GM08714 (cell line): ENCODE measurements around the gene ALK.
"Not testable (repeated sequence)": the region's sequence is repeated elsewhere in the genome, so short reads cannot be mapped to it uniquely, and the experiment has no call there.

Experiments used
- H3K4me3 ChIP-seq: fragments of 200-500 bp; sonication (Bioruptor generic); 2 replicates; pipeline ENCODE4 v1.5.1; 2014; ENCODE audit warnings: mild to moderate bottlenecking, low read length, inconsistent platforms
- ZNF274 ChIP-seq: IDR thresholded peaks from 2 replicates; pipeline ENCODE4 v1.6.1; 2012; ENCODE audit warnings: mild to moderate bottlenecking, low read depth, low read length

Gene ALK

DNA sequence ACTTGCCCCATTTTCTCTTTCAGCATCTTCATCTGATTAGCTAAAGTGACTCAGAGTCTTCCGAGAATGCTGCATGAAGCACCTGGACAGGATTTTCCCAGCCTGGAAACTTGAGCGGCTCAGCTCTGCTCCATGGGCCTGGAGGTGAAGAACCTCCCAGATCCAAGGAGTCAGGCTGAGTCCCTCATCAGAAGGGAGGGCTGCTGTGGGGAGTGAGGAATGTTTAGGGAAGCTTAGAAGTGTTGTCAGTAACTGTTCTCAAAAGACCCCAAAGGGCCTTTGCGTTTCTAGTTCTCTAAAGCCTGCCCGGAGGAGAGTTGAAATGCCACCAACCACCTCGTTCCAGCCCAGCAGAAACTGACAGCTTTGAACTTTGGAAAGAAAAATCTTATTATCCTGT, 649.1 kb downstream of the ALK start:
- no peak overlapping the region for H3K4me3 ChIP-seq
- TF ChIP-seq ZNF274 = no peak

GRCh38 chr2:29270701-29271121, 650.7 kb downstream of the ALK start:
- no peak for TF ChIP-seq ZNF274
- H3K4me3 ChIP-seq = no peak overlapping the region

DNA sequence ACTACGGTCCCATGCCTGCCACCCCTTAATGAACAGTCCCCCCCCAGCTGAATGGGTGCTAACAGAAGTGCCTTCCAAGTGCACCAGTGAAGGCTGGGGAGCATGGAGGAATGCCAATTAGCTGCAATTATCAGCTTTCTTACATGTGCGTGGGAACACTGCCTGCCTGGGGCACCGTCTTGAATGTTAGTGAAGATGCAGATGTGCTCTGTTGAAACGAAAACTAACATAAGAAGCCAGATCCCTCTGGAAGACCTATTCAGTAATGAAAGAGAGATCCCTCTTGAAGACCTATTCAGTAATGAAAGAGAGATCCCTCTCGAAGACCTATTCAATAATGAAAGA, 651.6 kb downstream of the ALK start:
- H3K4me3 ChIP-seq = no peak overlapping the region
- no peak for TF ChIP-seq ZNF274

GRCh38 chr2:29269095-29269764, 652.2 kb downstream of the ALK start:
- H3K4me3 ChIP-seq = no peak overlapping the region
- no peak for TF ChIP-seq ZNF274

- H3K4me3 ChIP-seq = no peak overlapping the region
- no peak for TF ChIP-seq ZNF274
Observed at GRCh38 chr2:29267720-29268119, 653.7 kb downstream of the ALK start.

- no peak overlapping the region for H3K4me3 ChIP-seq
- no peak for TF ChIP-seq ZNF274
Observed at GRCh38 chr2:29263886-29264285, 657.5 kb downstream of the ALK start.

DNA sequence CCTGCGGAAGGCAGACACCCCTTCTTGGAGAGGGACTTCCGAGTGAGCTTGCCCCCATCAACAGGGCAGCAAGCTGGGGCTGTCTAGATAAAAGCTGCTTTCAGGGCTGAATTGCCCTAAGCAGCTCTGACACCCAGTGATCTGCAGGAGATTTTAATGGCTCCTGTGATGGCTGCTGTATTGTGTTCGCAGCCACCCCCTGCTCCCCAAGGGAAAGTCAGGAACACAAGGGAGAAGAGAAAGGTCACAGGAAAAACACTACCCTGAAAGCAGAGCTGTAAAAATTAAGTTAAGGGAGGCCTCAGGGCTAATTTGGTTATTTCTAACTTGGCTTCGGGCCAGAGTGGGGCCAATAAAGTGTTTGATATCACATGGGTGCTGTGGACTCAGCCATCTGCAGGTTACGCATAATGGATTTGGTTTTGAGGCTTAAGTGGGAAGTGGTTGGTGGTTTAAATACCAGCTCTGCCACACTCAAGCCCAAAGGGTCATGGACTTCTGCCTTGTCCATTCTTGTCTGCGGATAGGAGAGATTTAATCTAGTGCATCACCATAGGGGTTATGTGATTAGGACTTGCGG, 658.6 kb downstream of the ALK start:
- no peak overlapping the region for H3K4me3 ChIP-seq
- TF ChIP-seq ZNF274 = no peak

GRCh38 chr2:29261003-29261402, 660.4 kb downstream of the ALK start:
- TF ChIP-seq ZNF274 = no peak

GRCh38 chr2:29260142-29260772, 661.1 kb downstream of the ALK start:
- TF ChIP-seq ZNF274 = no peak
- no peak overlapping the region for H3K4me3 ChIP-seq

More at GRCh38 chr2:29261003-29261402, 660.4 kb downstream of the ALK start:
- H3K4me3 ChIP-seq = no peak overlapping the region

DNA sequence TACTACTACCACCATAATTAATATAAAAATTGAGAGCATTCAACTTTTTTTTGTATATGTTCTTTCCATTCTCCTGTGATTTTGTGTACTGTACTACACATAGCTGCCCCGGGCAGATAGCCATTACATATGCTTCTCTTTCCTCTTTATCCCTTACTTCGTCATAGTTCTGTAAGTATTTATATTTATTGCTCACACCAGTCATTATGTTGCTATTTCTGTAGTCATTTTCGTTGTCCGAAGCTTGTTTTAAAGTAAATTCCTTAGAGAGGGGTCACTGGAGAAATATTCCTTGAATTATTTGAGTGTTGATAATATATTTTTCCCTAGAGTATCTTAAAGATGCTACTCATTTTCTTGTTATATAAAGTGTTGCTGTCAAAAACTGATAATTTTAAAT, 662.2 kb downstream of the ALK start:
- H3K4me3 ChIP-seq = no peak overlapping the region
- TF ChIP-seq ZNF274 = no peak

DNA sequence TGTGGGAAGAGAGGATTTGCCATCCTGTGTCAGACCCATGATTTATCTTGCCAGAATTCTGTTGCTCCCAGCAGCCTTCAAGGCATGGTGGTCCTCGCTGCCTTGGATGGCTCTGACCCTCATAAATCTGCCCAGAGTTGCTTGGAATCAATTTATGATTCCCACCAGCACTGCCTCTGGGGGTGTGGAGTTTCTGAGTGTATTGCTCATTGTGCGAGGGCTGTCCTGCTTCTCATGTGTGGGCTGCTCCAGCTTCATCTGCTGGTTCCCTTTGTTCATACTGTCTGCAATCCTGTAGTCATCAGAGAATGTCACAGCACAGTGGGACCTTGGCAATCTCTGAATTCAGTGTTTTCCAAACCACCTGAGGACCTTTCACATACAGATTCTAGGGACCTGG, 666.4 kb downstream of the ALK start:
- no peak overlapping the region for H3K4me3 ChIP-seq
- no peak for TF ChIP-seq ZNF274

DNA sequence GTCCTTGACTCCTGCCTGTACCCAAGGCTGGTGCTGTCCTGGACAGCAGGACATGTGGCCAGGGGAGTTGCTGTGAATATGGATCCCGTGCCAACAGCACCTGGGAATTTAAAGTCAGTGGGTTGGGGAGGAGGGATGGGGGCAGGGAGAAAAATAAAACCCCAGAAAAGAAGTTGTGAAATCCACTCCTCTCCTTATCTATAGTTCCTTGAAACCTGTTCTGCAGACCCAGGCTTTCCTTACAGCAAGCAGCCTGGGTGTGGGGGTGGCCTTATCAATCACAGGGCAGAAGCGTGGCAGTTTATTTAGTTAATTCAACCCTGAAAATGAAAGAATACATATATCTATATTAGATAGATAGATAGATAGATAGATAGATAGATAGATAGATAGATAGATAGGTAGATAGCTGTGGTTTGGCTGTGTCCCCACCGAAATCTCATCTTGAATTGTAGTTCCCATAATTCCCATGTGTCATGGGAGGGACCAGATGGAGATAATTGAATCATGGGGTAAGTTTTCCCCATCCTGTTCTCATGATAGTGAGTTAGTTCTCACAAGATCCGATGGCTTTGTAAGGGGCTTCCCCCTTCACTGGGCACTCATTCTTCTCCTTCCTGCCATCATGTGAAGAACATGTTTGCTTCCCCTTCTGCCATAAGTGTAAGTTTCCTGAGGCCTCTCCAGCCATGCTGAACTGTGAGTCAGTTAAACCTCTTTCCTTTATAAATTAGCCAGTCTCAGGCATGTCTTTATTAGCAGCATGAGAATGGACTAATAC, 667.7 kb downstream of the ALK start:
- not testable (repeated sequence) for H3K4me3 ChIP-seq

DNA sequence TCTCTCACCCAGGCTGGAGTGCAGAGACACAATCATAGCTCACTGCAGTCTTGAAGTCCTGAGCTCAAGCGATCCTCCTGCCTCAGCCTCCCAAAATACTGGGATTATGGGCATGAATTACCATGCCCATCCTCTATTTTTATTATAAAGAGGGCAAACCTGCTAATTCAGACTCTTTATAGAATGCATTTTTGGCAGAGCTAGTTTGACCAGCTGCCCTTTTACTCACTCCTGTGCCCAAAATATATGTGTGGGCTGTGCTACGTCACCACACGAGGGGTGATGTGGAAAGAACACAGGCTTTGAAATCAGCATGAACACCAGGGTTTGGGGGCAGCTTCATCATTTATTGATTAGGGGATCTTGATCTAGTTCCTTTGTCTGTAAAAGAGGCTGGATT, 668.4 kb downstream of the ALK start:
- no peak for TF ChIP-seq ZNF274
- H3K4me3 ChIP-seq = no peak overlapping the region

GRCh38 chr2:29251406-29251805, 670.0 kb downstream of the ALK start:
- no peak for TF ChIP-seq ZNF274
- no peak overlapping the region for H3K4me3 ChIP-seq

DNA sequence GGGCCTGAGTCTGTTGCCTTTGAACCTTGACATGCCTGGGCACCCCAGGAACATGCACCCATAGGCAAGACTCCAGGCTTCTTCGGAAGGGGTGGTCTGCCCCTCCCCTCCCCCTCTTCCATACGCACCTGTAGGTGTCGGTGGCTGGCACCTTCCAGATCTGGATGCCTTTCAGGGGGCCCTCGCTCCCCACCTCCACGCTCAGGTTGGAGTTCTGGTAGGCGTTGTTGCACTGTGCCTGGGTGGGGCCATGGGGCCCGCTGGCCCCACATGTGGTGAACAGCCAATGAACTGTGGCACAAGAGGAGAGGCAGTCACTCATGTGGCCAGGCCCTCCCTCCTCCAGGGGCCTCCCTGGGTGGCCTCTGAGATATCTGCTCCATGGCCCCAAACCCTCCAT, 670.4 kb downstream of the ALK start:
- no peak for TF ChIP-seq ZNF274
- no peak overlapping the region for H3K4me3 ChIP-seq
